GM12873 (cell line): ENCODE results near the gene SYT6.

ENCODE experiments used
- TF ChIP-seq, protein P1 (sequence below): IDR thresholded peaks from 2 replicates; pipeline ENCODE4 v1.5.1; 2012; ENCODE audit warnings: low read depth, mild to moderate bottlenecking, moderate library complexity, low read length, control low read depth; ENCODE audit not compliant: insufficient read depth; ENCODE audit errors: missing control alignments

The SYT6 gene

DNA sequence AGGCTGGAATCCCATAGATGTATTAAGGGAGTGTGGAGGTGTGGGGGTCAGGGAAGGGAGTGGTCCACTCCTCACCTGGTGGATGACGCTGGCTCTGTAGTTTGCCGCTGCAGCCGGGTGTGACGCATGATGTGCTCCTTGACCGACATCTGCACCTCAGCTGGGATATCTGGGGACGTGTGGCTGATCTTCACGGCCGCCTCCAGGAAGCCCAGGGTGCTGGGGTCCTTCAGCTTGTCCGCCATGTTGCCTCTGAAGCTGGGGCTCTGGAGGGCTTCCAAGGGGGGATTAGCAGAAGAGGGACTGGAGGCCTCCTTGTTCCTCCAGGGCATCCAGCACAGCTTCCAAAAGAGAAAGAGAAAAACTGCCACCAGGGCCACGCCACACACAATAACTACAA is 14.1 kb downstream of the SYT6 start:
- TF ChIP-seq, protein P1, sequence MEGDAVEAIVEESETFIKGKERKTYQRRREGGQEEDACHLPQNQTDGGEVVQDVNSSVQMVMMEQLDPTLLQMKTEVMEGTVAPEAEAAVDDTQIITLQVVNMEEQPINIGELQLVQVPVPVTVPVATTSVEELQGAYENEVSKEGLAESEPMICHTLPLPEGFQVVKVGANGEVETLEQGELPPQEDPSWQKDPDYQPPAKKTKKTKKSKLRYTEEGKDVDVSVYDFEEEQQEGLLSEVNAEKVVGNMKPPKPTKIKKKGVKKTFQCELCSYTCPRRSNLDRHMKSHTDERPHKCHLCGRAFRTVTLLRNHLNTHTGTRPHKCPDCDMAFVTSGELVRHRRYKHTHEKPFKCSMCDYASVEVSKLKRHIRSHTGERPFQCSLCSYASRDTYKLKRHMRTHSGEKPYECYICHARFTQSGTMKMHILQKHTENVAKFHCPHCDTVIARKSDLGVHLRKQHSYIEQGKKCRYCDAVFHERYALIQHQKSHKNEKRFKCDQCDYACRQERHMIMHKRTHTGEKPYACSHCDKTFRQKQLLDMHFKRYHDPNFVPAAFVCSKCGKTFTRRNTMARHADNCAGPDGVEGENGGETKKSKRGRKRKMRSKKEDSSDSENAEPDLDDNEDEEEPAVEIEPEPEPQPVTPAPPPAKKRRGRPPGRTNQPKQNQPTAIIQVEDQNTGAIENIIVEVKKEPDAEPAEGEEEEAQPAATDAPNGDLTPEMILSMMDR = no peak

DNA sequence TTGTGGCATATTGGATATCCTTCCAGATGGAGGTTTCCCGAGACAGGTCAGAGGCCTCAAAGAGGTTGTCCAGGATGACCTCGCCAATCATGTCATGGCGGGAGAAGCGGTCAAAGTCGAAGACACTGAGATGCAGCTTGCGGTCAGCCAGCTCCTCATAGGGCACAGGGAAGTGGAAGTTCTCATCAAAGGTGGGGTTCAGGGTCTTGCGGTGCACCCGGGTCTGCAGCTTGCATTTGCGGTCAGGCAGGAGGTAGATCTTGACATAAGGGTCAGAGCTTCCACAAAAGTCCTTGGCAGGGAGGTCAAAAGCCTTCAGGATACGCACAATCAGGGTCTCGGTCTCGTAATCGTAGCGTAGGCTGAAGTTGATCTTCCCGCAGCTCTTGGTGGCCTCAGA is 16.2 kb downstream of the SYT6 start:
- TF ChIP-seq, protein P1 = no peak

DNA sequence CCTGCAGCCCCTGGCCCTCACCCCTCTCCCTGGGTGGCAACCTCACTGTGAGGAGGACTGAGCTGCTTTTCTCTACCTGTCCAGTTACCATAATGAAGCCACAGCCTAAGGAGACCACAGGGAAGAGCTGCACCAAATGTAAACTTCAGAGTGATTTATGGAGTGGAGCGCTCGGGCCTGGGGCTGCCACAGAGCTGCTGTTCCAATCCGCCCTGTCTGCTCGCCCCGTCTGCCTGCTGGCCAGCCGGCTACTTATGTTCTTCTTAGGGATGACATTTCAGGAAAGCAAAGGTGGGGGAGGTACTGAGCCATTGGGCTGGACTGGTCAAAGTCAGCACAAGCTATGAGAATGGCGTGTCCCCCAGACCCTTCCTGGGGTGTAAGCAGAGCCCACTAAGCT is 17.9 kb downstream of the SYT6 start:
- TF ChIP-seq, protein P1 = no peak

DNA sequence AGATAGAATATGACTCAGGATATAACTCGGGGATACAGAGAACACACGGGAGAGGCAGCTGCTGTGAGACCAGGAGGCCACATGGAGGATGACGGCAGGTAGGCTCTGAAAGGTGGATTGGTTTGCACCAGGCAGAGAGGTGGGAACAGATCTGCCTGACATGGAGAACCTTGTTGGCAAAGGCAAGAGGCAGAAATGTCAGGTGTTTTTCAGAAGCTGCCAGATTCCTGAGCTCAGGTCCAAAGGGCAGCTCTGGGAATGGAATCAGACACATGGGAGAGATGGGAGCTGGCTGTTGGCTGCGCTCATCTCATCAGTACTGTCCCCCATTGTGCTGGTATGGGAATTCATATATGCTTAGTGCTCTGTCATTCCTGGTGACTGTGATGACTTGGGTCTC is 19.2 kb downstream of the SYT6 start:
- TF ChIP-seq, protein P1 = no peak

DNA sequence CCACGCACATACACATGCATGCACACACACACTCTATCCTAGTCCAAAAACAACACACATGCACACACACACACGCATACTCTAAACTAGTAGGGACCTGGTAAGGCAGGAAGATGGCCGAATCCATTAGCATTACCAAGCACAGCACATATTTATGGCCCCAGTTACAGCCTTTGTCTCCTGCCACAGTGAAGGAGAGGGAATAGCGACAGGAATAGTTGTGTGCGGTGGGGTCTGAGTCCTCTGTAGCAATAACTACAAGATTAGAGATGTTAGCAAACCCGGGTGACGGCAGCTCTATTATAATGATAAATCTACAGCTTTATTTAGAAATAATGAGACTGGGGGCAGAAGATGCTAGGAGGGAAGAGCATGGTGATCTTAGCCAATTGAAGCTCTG is 20.5 kb downstream of the SYT6 start:
- TF ChIP-seq, protein P1 = no peak

DNA sequence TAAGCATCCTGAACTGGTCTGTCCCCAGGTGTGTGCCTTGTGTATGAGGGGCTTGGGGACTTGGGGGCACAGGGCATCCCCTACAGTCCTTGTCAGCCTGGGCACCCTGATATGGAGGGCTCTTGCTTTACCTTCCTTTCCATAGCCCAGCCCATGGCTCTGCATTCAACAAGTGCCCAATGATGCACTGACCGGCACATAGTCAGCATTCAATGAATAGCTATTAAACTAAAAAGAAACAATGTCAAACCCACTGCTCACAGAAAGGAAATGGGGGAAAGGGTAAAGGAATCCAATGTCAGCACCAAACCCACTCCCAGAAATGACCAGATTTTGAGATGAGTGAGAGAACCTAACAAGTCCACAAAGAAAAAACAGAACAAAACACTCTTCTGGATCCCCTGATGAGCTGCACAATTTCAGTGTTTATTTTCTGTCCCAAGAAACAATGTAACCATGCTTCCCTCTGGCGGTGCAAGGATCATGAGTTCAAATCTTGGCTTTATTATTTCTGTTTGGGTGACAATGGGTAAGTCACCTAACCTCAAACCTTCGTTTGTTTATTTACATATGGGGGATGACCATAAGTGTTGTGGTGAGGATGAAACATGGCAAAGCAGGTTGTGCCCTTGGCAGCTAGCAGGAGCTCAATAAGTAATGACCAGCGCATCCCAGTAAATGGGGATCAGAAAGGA is 22.0 kb downstream of the SYT6 start:
- TF ChIP-seq, protein P1 = no peak

DNA sequence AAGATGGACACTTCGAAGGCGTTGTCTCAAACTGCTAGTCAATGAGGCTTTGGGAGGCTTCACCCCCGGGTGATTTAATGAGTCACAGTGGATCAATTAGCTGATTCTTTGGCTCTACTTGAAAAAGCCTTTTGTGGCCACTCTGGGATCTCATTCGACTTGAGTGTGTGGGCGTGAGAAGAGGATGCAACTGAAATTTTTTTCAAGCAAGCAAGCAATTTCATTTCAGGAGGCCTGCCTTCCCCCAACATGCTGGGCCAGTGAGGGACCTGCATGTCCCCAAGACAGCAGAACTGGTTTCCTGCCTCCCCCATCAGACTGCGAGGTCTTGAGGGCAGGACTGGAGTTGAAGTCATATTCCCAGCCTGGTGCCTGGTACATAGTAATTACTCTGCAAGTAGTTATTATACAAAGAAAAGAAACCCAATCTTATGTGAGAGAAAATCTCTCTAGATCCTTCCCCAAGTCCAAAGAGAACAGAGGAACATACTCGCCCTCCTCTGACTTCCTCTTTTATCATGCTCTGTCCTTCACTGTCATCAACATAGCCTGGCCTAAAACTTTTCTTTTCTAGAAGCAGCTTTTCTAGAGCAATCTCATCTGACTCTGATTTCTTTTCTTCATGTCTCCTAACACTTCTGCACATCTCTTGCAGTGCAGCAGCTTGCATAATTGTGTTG is 22.7 kb downstream of the SYT6 start:
- TF ChIP-seq, protein P1 = no peak
